Liver (tissue), 3 donors: ENCODE measurements around the gene SAA4.

Experiments used
- FOXA2 ChIP-seq: IDR thresholded peaks from 2 replicates; pipeline ENCODE4 v1.6.1; 2016; ENCODE audit warnings: antibody characterized with exemption
- GABPA ChIP-seq, 2 donors: IDR thresholded peaks in 1 of 2; conservative IDR thresholded peaks in 1 of 2; 2 replicates each; pipeline ENCODE4 v1.6.1; 2016; ENCODE audit warnings: antibody characterized with exemption in 2 of 2, mild to moderate bottlenecking in 1 of 2, moderate library complexity in 1 of 2
- JUND ChIP-seq, 2 donors: IDR thresholded peaks; 2 replicates each; pipeline ENCODE4 v1.6.1; 2016; ENCODE audit warnings: antibody characterized with exemption in 2 of 2
- RAD21 ChIP-seq, 2 donors: IDR thresholded peaks; 2 replicates each; pipeline ENCODE4 v1.6.1; 2016; ENCODE audit warnings: antibody characterized with exemption in 2 of 2, mild to moderate bottlenecking in 2 of 2
- RXRA ChIP-seq, 2 donors: IDR thresholded peaks; 2 replicates each; pipeline ENCODE4 v1.6.1; 2017 to 2018; ENCODE audit warnings: antibody characterized with exemption in 2 of 2, mild to moderate bottlenecking in 1 of 2
- TAF1 ChIP-seq: conservative IDR thresholded peaks from 2 replicates; pipeline ENCODE4 v1.6.1; 2016; ENCODE audit warnings: antibody characterized with exemption, mild to moderate bottlenecking
- YY1 ChIP-seq: IDR thresholded peaks from 2 replicates; pipeline ENCODE4 v1.6.1; 2016; ENCODE audit warnings: antibody characterized with exemption, mild to moderate bottlenecking
- TF ChIP-seq, protein P1 (sequence below): fragments of 150-350 bp; IDR thresholded peaks from 2 replicates; pipeline ENCODE4 v1.5.1; 2017; ENCODE audit warnings: improper control_type of control experiment, low read depth, low read length; ENCODE audit not compliant: missing input control
- TF ChIP-seq, protein P2 (sequence below): IDR thresholded peaks from 2 replicates; pipeline ENCODE4 v1.6.1; 2016; ENCODE audit warnings: antibody characterized with exemption
- TF ChIP-seq, protein P3 (sequence below): IDR thresholded peaks from 2 replicates; pipeline ENCODE4 v1.6.1; 2016; ENCODE audit warnings: antibody characterized with exemption, mild to moderate bottlenecking
- TF ChIP-seq, protein P4 (sequence below): IDR thresholded peaks from 2 replicates; pipeline ENCODE4 v1.6.1; 2016; ENCODE audit warnings: antibody characterized with exemption
- donor health status: healthy.
- donor health status: healthy.

DNA sequence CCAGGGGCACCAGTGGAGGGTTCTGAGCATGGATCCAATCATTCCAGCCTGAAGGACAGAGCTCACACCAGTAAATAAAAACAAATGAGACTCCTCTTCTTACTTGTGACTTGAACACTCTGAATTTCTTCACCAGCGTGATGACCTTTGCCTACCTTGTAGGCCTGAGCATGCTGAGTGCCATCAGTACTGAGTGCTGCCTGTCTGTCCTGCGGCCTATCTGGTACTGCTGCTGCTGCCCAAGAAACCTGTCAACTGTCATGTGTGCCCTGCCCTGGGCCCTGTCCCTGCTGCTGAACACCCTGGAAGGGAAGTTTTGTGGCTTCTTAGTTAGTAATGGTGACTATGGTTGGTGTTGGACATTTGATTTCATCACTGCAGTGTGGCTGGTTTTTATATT, 40.1 kb downstream of the SAA4 start:
- TF ChIP-seq, protein P1, sequence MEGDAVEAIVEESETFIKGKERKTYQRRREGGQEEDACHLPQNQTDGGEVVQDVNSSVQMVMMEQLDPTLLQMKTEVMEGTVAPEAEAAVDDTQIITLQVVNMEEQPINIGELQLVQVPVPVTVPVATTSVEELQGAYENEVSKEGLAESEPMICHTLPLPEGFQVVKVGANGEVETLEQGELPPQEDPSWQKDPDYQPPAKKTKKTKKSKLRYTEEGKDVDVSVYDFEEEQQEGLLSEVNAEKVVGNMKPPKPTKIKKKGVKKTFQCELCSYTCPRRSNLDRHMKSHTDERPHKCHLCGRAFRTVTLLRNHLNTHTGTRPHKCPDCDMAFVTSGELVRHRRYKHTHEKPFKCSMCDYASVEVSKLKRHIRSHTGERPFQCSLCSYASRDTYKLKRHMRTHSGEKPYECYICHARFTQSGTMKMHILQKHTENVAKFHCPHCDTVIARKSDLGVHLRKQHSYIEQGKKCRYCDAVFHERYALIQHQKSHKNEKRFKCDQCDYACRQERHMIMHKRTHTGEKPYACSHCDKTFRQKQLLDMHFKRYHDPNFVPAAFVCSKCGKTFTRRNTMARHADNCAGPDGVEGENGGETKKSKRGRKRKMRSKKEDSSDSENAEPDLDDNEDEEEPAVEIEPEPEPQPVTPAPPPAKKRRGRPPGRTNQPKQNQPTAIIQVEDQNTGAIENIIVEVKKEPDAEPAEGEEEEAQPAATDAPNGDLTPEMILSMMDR = no peak
- no peak for TF ChIP-seq RAD21 (IDR thresholded peaks at IDR 0.05)
- TF ChIP-seq YY1 = no peak
- TF ChIP-seq, protein P2, sequence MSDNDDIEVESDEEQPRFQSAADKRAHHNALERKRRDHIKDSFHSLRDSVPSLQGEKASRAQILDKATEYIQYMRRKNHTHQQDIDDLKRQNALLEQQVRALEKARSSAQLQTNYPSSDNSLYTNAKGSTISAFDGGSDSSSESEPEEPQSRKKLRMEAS = no peak
- TF ChIP-seq, protein P3, sequence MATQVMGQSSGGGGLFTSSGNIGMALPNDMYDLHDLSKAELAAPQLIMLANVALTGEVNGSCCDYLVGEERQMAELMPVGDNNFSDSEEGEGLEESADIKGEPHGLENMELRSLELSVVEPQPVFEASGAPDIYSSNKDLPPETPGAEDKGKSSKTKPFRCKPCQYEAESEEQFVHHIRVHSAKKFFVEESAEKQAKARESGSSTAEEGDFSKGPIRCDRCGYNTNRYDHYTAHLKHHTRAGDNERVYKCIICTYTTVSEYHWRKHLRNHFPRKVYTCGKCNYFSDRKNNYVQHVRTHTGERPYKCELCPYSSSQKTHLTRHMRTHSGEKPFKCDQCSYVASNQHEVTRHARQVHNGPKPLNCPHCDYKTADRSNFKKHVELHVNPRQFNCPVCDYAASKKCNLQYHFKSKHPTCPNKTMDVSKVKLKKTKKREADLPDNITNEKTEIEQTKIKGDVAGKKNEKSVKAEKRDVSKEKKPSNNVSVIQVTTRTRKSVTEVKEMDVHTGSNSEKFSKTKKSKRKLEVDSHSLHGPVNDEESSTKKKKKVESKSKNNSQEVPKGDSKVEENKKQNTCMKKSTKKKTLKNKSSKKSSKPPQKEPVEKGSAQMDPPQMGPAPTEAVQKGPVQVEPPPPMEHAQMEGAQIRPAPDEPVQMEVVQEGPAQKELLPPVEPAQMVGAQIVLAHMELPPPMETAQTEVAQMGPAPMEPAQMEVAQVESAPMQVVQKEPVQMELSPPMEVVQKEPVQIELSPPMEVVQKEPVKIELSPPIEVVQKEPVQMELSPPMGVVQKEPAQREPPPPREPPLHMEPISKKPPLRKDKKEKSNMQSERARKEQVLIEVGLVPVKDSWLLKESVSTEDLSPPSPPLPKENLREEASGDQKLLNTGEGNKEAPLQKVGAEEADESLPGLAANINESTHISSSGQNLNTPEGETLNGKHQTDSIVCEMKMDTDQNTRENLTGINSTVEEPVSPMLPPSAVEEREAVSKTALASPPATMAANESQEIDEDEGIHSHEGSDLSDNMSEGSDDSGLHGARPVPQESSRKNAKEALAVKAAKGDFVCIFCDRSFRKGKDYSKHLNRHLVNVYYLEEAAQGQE = no peak
- no peak for TF ChIP-seq JUND (IDR thresholded peaks at IDR 0.05)
- TF ChIP-seq TAF1 = no peak
- no peak for TF ChIP-seq FOXA2
- TF ChIP-seq RXRA (IDR thresholded peaks at IDR 0.05) = no peak
- no peak for TF ChIP-seq GABPA (IDR thresholded peaks at IDR 0.05 in 1 of 2, conservative IDR thresholded peaks at IDR 0.05 in 1 of 2)
- TF ChIP-seq, protein P4, sequence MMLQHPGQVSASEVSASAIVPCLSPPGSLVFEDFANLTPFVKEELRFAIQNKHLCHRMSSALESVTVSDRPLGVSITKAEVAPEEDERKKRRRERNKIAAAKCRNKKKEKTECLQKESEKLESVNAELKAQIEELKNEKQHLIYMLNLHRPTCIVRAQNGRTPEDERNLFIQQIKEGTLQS = no peak
